K562 (cell line): Measurements from ENCODE around the gene METAP2. TPM values are rescaled to one million over a fixed set of nuclear protein-coding genes. Genes with fewer than 3 reads are reported as not detected.

Experiments
- ATAC-seq: fragments of 200-7000 bp; cut with Tn5 transposase; 3 replicates; pipeline ENCODE4 v1.9.1; 2020; ENCODE audit warnings: moderate library complexity
- BruUV-seq: library from RNA; stranded (reverse); fragments of 400-500 nt; replicated peaks from 2 replicates; lab custom pipeline; 2021; lab: Mats Ljungman, UMichigan
- CTCF ChIA-PET: fragments of 300-600 bp; formaldehyde crosslinking; extraction: SDS; loops from one replicate; lab custom pipeline; 2021; ENCODE audit warnings: low intra/inter-chr PET ratio; lab: Yijun Ruan, JAX
- POLR2A ChIA-PET: fragments of 300-600, 350-650 bp; sonication (Branson Sonifier 250); formaldehyde crosslinking; extraction: SDS; loops from one replicate; lab custom pipeline; 2021; ENCODE audit warnings: antibody characterized with exemption, inconsistent platforms; lab: Yijun Ruan, JAX
- DNase-seq, 4 experiments: peaks; one replicate each; pipeline versions ENCODE4 v3.0.0 to v3.0.0-alpha.2; 2011 to 2018; ENCODE audit warnings: low spot score in 3 of 4, mixed read lengths in 3 of 4; ENCODE audit errors: extremely low read depth in 1 of 4
- FAIRE-seq: peaks from 2 replicates; lab custom pipeline; 2011; peaks lifted over from hg19 to GRCh38; lab: Jason Lieb, UNC
- H2AFZ ChIP-seq: 2 replicates; pipeline ENCODE4 v1.6.0; 2011; ENCODE audit warnings: low read depth, low read length, control low read depth, inconsistent platforms
- H3K27ac ChIP-seq: fragments of 200-600 bp; 3 replicates; pipeline ENCODE4 v1.8.0; 2011; ENCODE audit warnings: low read depth, mild to moderate bottlenecking, control low read depth, inconsistent platforms, low read length, moderate library complexity, mixed read lengths; ENCODE audit errors: extremely low read depth
- H3K27me3 ChIP-seq, 2 experiments: fragments of 300-600 bp in 1 of 2; 2 replicates in 1 of 2; 3 replicates in 1 of 2; pipeline versions ENCODE4 v1.6.0 to v1.8.0; 2011; ENCODE audit warnings: inconsistent platforms in 2 of 2, low read length in 2 of 2, mild to moderate bottlenecking in 1 of 2, mixed read lengths in 1 of 2, moderate library complexity in 1 of 2; ENCODE audit not compliant: control insufficient read depth in 2 of 2, insufficient read depth in 2 of 2
- H3K36me3 ChIP-seq: fragments of 300-600 bp; 3 replicates; pipeline ENCODE4 v1.8.0; 2011; ENCODE audit warnings: mild to moderate bottlenecking, low read length, inconsistent platforms; ENCODE audit not compliant: control insufficient read depth, insufficient read depth
- H3K4me1 ChIP-seq, 2 experiments: fragments of 200-600 bp in 1 of 2; replicated peaks in 1 of 2; 2 replicates in 1 of 2; 3 replicates in 1 of 2; pipeline versions ENCODE4 v1.5.1 to v1.8.0; 2011; ENCODE audit warnings: inconsistent platforms in 2 of 2, low read length in 2 of 2, mild to moderate bottlenecking in 1 of 2, mixed read lengths in 1 of 2, moderate library complexity in 1 of 2; ENCODE audit not compliant: control insufficient read depth in 2 of 2, insufficient read depth in 2 of 2
- H3K4me2 ChIP-seq: 2 replicates; pipeline ENCODE4 v1.6.1; 2011; ENCODE audit warnings: low read length, control low read depth, inconsistent platforms, mixed read lengths; ENCODE audit not compliant: insufficient read depth
- H3K4me3 ChIP-seq: fragments of 200-600 bp; sonication (generic), shearing (Covaris generic); 2 replicates; pipeline ENCODE4 v1.5.1; 2016; ENCODE audit warnings: control low read depth, inconsistent platforms
- H3K79me2 ChIP-seq: fragments of 200-600 bp; 3 replicates; pipeline ENCODE4 v1.8.0; 2011; ENCODE audit warnings: low read length, inconsistent platforms; ENCODE audit not compliant: control insufficient read depth, insufficient read depth
- H3K9ac ChIP-seq, 2 experiments: 2 replicates each; pipeline versions ENCODE4 v1.6.0 to v1.6.1; 2011; ENCODE audit warnings: low read depth in 2 of 2, low read length in 2 of 2, control low read depth in 1 of 2, inconsistent platforms in 1 of 2, mild to moderate bottlenecking in 1 of 2, mixed read lengths in 1 of 2; ENCODE audit not compliant: insufficient read depth in 1 of 2
- H3K9me1 ChIP-seq: one replicate; pipeline ENCODE4 v1.6.0; 2011; ENCODE audit warnings: inconsistent platforms, mild to moderate bottlenecking, low read length, moderate library complexity; ENCODE audit not compliant: control insufficient read depth, insufficient read depth
- H3K9me3 ChIP-seq: replicated peaks from 2 replicates; pipeline ENCODE4 v1.5.1; 2011; ENCODE audit warnings: low read depth, low read length, inconsistent platforms; ENCODE audit not compliant: control insufficient read depth, insufficient read depth
- H4K20me1 ChIP-seq: replicated peaks from 2 replicates; pipeline ENCODE4 v1.6.1; 2011; ENCODE audit warnings: low read length, inconsistent platforms, mixed read lengths; ENCODE audit not compliant: control insufficient read depth, insufficient read depth
- ATF3 ChIP-seq, 2 experiments: fragments of 450-650 bp in 1 of 2; sonication (generic) in 1 of 2; formaldehyde crosslinking in 1 of 2; IDR thresholded peaks in 1 of 2; conservative IDR thresholded peaks in 1 of 2; 2 replicates each; pipeline versions ENCODE4 v1.6.1 to v1.8.1; 2016 to 2023; ENCODE audit warnings: mild to moderate bottlenecking in 2 of 2, moderate library complexity in 2 of 2, inconsistent platforms in 1 of 2, missing genetic modification reagents in 1 of 2
- TAF1 ChIP-seq: IDR thresholded peaks from 2 replicates; pipeline ENCODE4 v1.6.1; 2011; ENCODE audit warnings: mild to moderate bottlenecking, low read length, moderate library complexity; ENCODE audit not compliant: insufficient read depth, control insufficient read depth, severe bottlenecking; ENCODE audit errors: extremely low read depth
- WGBS: fragments of 100-300 bp; shearing (Covaris generic); methylation state at CpG from one replicate; pipeline ENCODE4 v1.1.6; 2016; ENCODE audit warnings: low coverage, mixed read lengths; ENCODE audit not compliant: insufficient coverage; ENCODE audit errors: missing lambda C conversion rate; 5-methylcytosine and 5-hydroxymethylcytosine counted together
- in situ Hi-C: fragments of 300-500 bp; cut with MboI; formaldehyde crosslinking; loops from 4 replicates; pipeline ENCODE4 v1.15.0; 2018; ENCODE audit warnings: inconsistent platforms, mixed read lengths
- intact Hi-C: fragments of 100-400 bp; cut with micrococcal nuclease; formaldehyde crosslinking; loops from 2 replicates; pipeline ENCODE4 v1.14.2; 2022
- polyA plus RNA-seq, 8 experiments: library from polyadenylated mRNA; depleted of rRNA in 4 of 8; stranded (reverse) in 5 of 8; unstranded in 3 of 8; fragments of >200 nt; fragmentation: Nextera tagmentation in 2 of 8; fragmentation: Illumina TruSeq in 1 of 8; extraction: Ambion mirVana in 2 of 8; extraction: Trizol in 1 of 8; gene quantifications; 2 replicates each; pipeline versions ENCODE4 v1.2.1 to v1.2.3, GENCODE V29; 2011 to 2014; ENCODE audit warnings: inconsistent platforms in 1 of 8, missing spikeins in 1 of 8
- total RNA-seq, 7 experiments: library from RNA; depleted of rRNA in 6 of 7; stranded (reverse); fragments of >200 nt in 6 of 7; fragmentation: Illumina TruSeq in 2 of 7; extraction: Trizol in 2 of 7; gene quantifications; 2 replicates each; pipeline versions ENCODE4 v1.2.1 to v1.2.3, GENCODE V29; 2011 to 2021; ENCODE audit warnings: low replicate concordance in 1 of 7

Gene METAP2
- total and polyA plus RNA-seq, 9 of the 15 experiments (the other 6 are each of a cell fraction or from before 2014, with no cell fraction given), result 75.5 to 205 (median 164) TPM

- in situ Hi-C loops, result no loop called here
- Histone ChIP-seq H3K4me2 (no peak overlapping the region), H3K9me3 (no peaks in the 10 kb centered on the region), H3K4me3 (no peak overlapping the region), H2AFZ (no peak overlapping the region), H4K20me1 (no peaks in the 10 kb centered on the region), H3K9me1 (no peaks in the 10 kb centered on the region), H3K79me2 (peaks cover 23% of the 10 kb centered on the region; the same call in 2 of the 3 replicates), H3K36me3 (peaks cover 83% of the 10 kb centered on the region), H3K27ac (no peak overlapping the region), H3K9ac (no peak overlapping the region), H3K27me3 (no peaks in the 10 kb centered on the region), H3K4me1 (no peaks in the 10 kb centered on the region)
- ATAC-seq (no peak), DNase-seq (no peak), FAIRE-seq (no peak)
- POLR2A ChIA-PET, result no interaction called here
- 0 out of 2 replicates have a peak, but pooled peaks have one; percentile 18 for TF ChIP-seq ATF3 (IDR thresholded peaks at IDR 0.05)
- no peak for TF ChIP-seq ATF3 (CRISPR knock-in tag; conservative IDR thresholded peaks at IDR 0.05)
- TF ChIP-seq TAF1, result no peak
- intact Hi-C loops, result no loop called here
- WGBS, result 90% methylated on average over 5 of the region's 5 CpGs
- CTCF ChIA-PET, result interaction anchor here (0.5 kb wide), 1 partner anchor 388 kb away, joined by 4 read pairs; no protein-coding TSS in a partner anchor
- BruUV-seq, result no TSS peak
These were observed 31.1 kb downstream of the METAP2 start for GRCh38 chr12:95505039-95505438.
